A673 (cell line): Measurements from ENCODE around the gene GAS7. TPM values are rescaled to one million over a fixed set of nuclear protein-coding genes. Genes with fewer than 3 reads are reported as not detected.

Source experiments
- BruUV-seq: library from RNA; stranded (reverse); fragments of 400-500 nt; replicated peaks from 2 replicates; lab custom pipeline; 2021; lab: Mats Ljungman, UMichigan
- CTCF ChIA-PET: fragments of 300-600 bp; sonication (Branson Sonifier 250); formaldehyde crosslinking; loops from one replicate; lab custom pipeline; 2022; ENCODE audit warnings: antibody characterized with exemption; lab: Charles Lee
- POLR2A ChIA-PET: fragments of 300-600 bp; sonication (Branson Sonifier 250); formaldehyde crosslinking; loops from one replicate; lab custom pipeline; 2022; ENCODE audit warnings: antibody characterized with exemption; ENCODE audit not compliant: low non-redundant PET; lab: Charles Lee
- DNase-seq: peaks from one replicate; pipeline ENCODE4 v3.0.0-alpha.2; 2015; ENCODE audit warnings: low spot score
- H3K27ac ChIP-seq: fragments of 200-600 bp; sonication (generic); 2 replicates; pipeline ENCODE4 v1.5.1; 2016; ENCODE audit warnings: mixed run types, low read depth, mild to moderate bottlenecking, mixed read lengths, antibody characterized with exemption, low read length; ENCODE audit not compliant: poor library complexity, severe bottlenecking
- H3K27me3 ChIP-seq: fragments of 200-600 bp; sonication (generic); replicated peaks from 2 replicates; pipeline ENCODE4 v1.6.1; 2017; ENCODE audit warnings: mixed run types, low read depth, mild to moderate bottlenecking, mixed read lengths, antibody characterized with exemption, low read length; ENCODE audit not compliant: insufficient read depth, poor library complexity
- H3K36me3 ChIP-seq: fragments of 200-600 bp; sonication (generic); 2 replicates; pipeline ENCODE4 v1.6.1; 2016; ENCODE audit warnings: mixed run types, mild to moderate bottlenecking, mixed read lengths, antibody characterized with exemption, low read length; ENCODE audit not compliant: insufficient read depth, poor library complexity, severe bottlenecking
- H3K4me1 ChIP-seq: fragments of 200-600 bp; sonication (generic); 2 replicates; pipeline ENCODE4 v1.6.1; 2017; ENCODE audit warnings: mixed run types, mild to moderate bottlenecking, mixed read lengths, antibody characterized with exemption, low read length; ENCODE audit not compliant: insufficient read depth, poor library complexity, severe bottlenecking
- H3K4me3 ChIP-seq: fragments of 200-600 bp; sonication (generic); 2 replicates; pipeline ENCODE4 v1.5.1; 2016; ENCODE audit warnings: low read depth, mixed run types, mild to moderate bottlenecking, mixed read lengths, low read length; ENCODE audit not compliant: poor library complexity, severe bottlenecking
- H3K9me3 ChIP-seq: fragments of 200-600 bp; sonication (generic); 2 replicates; pipeline ENCODE4 v1.6.1; 2016; ENCODE audit warnings: mixed run types, low read depth, mild to moderate bottlenecking, mixed read lengths, antibody characterized with exemption, low read length; ENCODE audit not compliant: poor library complexity, severe bottlenecking
- EZH2 ChIP-seq: fragments of 200-600 bp; sonication (generic); IDR thresholded peaks from 2 replicates; pipeline ENCODE4 v1.6.1; 2017; ENCODE audit warnings: borderline replicate concordance, low read depth, mild to moderate bottlenecking, mixed read lengths, antibody characterized with exemption, low read length; ENCODE audit not compliant: poor library complexity, severe bottlenecking
- intact Hi-C: fragments of 100-400 bp; cut with micrococcal nuclease; formaldehyde crosslinking; loops from one replicate; pipeline ENCODE4 v1.10.0; 2022; ENCODE audit not compliant: unreplicated experiment
- total RNA-seq: library from RNA; stranded (reverse); gene quantifications from 2 replicates; pipeline ENCODE4 v1.2.3, GENCODE V29; 2021
- TF ChIP-seq, protein P1 (sequence below): fragments of 300-800, 200-600 bp; sonication (generic); conservative IDR thresholded peaks from 2 replicates; pipeline ENCODE4 v1.5.1; 2017; ENCODE audit warnings: low read depth, mild to moderate bottlenecking, antibody characterized with exemption, low read length, moderate library complexity, mixed read lengths

GAS7 gene
- total RNA-seq, 1 experiment from 2014 or later: 2.3 TPM

DNA sequence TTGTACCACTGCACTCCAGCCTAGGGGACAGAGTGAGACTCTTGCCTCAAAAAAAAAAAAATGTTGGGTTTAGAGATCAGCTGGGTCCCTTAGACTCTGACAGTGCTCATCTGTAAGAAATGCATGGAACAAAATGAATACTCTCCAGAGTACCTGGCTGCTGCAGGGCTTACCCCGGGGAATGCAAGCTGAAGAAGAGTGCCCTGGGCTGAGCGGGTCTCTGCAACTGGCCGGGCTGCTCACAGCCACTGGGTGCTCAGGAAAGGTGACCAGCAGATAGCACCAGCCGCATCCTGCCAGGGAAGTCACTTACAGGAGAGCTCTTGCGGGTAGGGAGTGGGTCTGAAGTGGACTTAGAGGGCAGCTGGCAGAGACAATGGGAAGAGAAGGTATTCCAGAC is 82.1 kb downstream of the GAS7 start:
- Histone ChIP-seq H3K36me3 (no peaks in the 10 kb centered on the region), H3K27ac (no peak overlapping the region), H3K4me1 (peaks cover 55% of the 10 kb centered on the region), H3K4me3 (no peak overlapping the region), H3K27me3 (no peaks in the 10 kb centered on the region), H3K9me3 (no peaks in the 10 kb centered on the region)
- POLR2A ChIA-PET: no interaction called here
- intact Hi-C loops: no loop called here
- CTCF ChIA-PET: no interaction called here
- no TSS peak for BruUV-seq
- no peak for DNase-seq
- TF ChIP-seq, protein P1, sequence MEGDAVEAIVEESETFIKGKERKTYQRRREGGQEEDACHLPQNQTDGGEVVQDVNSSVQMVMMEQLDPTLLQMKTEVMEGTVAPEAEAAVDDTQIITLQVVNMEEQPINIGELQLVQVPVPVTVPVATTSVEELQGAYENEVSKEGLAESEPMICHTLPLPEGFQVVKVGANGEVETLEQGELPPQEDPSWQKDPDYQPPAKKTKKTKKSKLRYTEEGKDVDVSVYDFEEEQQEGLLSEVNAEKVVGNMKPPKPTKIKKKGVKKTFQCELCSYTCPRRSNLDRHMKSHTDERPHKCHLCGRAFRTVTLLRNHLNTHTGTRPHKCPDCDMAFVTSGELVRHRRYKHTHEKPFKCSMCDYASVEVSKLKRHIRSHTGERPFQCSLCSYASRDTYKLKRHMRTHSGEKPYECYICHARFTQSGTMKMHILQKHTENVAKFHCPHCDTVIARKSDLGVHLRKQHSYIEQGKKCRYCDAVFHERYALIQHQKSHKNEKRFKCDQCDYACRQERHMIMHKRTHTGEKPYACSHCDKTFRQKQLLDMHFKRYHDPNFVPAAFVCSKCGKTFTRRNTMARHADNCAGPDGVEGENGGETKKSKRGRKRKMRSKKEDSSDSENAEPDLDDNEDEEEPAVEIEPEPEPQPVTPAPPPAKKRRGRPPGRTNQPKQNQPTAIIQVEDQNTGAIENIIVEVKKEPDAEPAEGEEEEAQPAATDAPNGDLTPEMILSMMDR: no peak
- TF ChIP-seq EZH2: no peak

DNA sequence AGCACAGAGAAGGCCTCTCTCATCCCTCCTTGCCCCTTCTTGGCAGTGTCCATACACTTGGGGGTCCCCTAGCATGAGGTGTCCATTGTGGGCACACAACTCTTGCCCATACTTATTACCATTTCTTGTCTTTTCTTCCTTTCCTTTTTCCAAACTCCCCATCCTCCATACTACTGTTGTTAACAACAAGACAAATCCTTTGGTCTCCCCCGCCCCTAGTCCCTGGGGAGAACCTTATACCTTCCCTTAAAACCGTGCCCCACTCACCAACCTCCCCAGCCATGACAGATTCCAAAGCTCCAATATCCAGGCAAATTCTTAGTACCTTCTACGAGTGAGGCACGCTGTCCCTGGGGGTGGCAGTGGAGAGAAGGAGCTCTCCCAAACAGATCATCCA is 82.9 kb downstream of the GAS7 start:
- DNase-seq: peak; percentile 60
- no TSS peak for BruUV-seq
- CTCF ChIA-PET: no interaction called here

DNA sequence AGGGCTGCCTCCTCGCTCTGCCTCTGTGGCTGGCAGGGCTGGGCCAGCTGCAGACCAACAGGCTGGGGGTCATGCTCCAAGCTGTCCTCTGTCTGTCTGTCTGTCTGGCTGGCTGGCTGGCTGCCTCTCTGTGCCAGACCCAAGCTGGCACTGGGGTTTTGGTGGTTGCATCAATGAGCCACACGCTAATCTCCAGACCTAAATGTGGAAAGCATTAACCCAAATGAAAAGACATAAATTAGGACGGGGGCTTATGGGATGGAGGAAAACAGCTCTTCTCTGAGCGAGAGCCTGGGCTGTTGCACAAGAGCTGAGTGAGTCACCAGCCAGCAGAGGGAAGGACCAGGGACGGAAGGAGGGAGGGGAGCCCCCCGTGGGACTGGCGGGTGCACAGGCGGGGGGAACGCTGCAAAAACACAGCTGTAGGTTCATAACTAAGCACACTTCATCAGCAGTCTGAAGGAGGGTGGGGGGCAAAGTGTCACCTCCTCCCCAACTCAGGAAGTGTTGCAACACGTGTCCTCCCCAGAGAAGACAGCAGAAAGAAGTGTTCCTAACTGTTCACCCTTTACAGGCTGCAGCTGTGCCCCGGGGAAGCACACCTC is 83.4 kb downstream of the GAS7 start:
- Histone ChIP-seq H3K9me3 (no peaks in the 10 kb centered on the region), H3K4me1 (peaks cover 49% of the 10 kb centered on the region), H3K27ac (peak overlapping the region; percentile 89), H3K27me3 (no peaks in the 10 kb centered on the region), H3K4me3 (peak overlapping the region; percentile 3), H3K36me3 (no peaks in the 10 kb centered on the region)
- CTCF ChIA-PET: no interaction called here
- intact Hi-C loops: no loop called here
- TF ChIP-seq, protein P1: no peak
- no peak for TF ChIP-seq EZH2
- peak; percentile 98 for DNase-seq
- BruUV-seq: no TSS peak
- POLR2A ChIA-PET: interaction anchor here (0.5 kb wide), 1 partner anchor 23 kb away, joined by 4 read pairs; no protein-coding TSS in a partner anchor

More for the DNA sequence above, 82.9 kb downstream of the GAS7 start:
- no peaks in the 10 kb centered on the region for H3K9me3 ChIP-seq
- POLR2A ChIA-PET: interaction anchor here (0.5 kb wide), 1 partner anchor 22 kb away, joined by 4 read pairs; no protein-coding TSS in a partner anchor
- no peaks in the 10 kb centered on the region for H3K36me3 ChIP-seq
- TF ChIP-seq, protein P1: no peak
- no peak for TF ChIP-seq EZH2
- H3K27me3 ChIP-seq: no peaks in the 10 kb centered on the region
- H3K27ac ChIP-seq: peak overlapping the region; percentile 56
- H3K4me1 ChIP-seq: peaks cover 54% of the 10 kb centered on the region
- H3K4me3 ChIP-seq: no peak overlapping the region
- intact Hi-C loops: no loop called here
